Prostate gland (tissue), 2 donors: Measurements from ENCODE around the gene ZFHX2. TPM values are rescaled to one million over a fixed set of nuclear protein-coding genes. Genes with fewer than 3 reads are reported as not detected.

Experiments used
- DNase-seq: peaks from one replicate; pipeline ENCODE4 v3.0.0-alpha.2; 2019; ENCODE audit warnings: low spot score
- H3K27ac ChIP-seq, 2 donors: fragments of 200-600 bp; sonication (generic); 2 replicates each; pipeline ENCODE4 v1.5.1; 2017 to 2019
- H3K27me3 ChIP-seq: fragments of 200-600 bp; sonication (generic); replicated peaks from 2 replicates; pipeline ENCODE4 v1.5.1; 2019; ENCODE audit not compliant: insufficient read depth
- H3K36me3 ChIP-seq, 2 donors: fragments of 200-600 bp; sonication (generic); 1 replicate in 1 of 2; 2 replicates in 1 of 2; pipeline versions ENCODE4 v1.5.1 to v1.8.1; 2017 to 2019
- H3K4me1 ChIP-seq: fragments of 200-600 bp; sonication (generic); replicated peaks from 2 replicates; pipeline ENCODE4 v1.5.1; 2019
- H3K4me3 ChIP-seq, 2 donors: fragments of 200-600 bp; sonication (generic); 2 replicates each; pipeline ENCODE4 v1.5.1; 2017 to 2019
- H3K9me3 ChIP-seq: fragments of 200-600 bp; sonication (generic); 2 replicates; pipeline ENCODE4 v1.5.1; 2017
- CTCF ChIP-seq, 4 experiments: fragments of 200-600 bp in 2 of 4; fragments of 450-650 bp in 2 of 4; sonication (generic) in 2 of 4; IDR thresholded peaks; 1 replicate in 3 of 4; 2 replicates in 1 of 4; pipeline ENCODE4 v1.5.1; 2016 to 2019; ENCODE audit warnings: antibody characterized with exemption in 4 of 4, mild to moderate bottlenecking in 2 of 4, moderate library complexity in 2 of 4
- POLR2A ChIP-seq: fragments of 450-650 bp; IDR thresholded peaks from one replicate; pipeline ENCODE4 v1.6.1; 2016; ENCODE audit warnings: antibody characterized with exemption, mild to moderate bottlenecking
- POLR2AphosphoS5 ChIP-seq: sonication (generic); formaldehyde crosslinking; IDR thresholded peaks from one replicate; pipeline ENCODE4 v1.6.1; 2017; ENCODE audit warnings: antibody characterized with exemption
- WGBS: methylation state at CpG from one replicate; pipeline ENCODE4 v1.1.5; 2018; 5-methylcytosine and 5-hydroxymethylcytosine counted together
- intact Hi-C: fragments of 100-400 bp; cut with DNase I; formaldehyde crosslinking; loops from one replicate; pipeline ENCODE4 v1.14.2; 2022
- total RNA-seq, 2 donors: library from RNA; depleted of rRNA; stranded (reverse); fragments of >200 nt; gene quantifications; one replicate each; pipeline ENCODE4 v1.1.0, GENCODE V29; 2016

Gene ZFHX2
- total RNA-seq, 2 donors from 2014 or later: 2.5 to 3.1 TPM

- no peak for DNase-seq
- no peaks in the 10 kb centered on the region for H3K9me3 ChIP-seq
- TF ChIP-seq POLR2AphosphoS5 (no peak), POLR2A (no peak)
- H3K4me1 ChIP-seq: no peaks in the 10 kb centered on the region
- intact Hi-C loops: no loop called here
- no peak overlapping the region for H3K4me3 ChIP-seq
- no peaks in the 10 kb centered on the region for H3K27me3 ChIP-seq
- no peaks in the 10 kb centered on the region for H3K36me3 ChIP-seq
- H3K27ac ChIP-seq: no peak overlapping the region
- 88% methylated on average over 19 of the region's 20 CpGs for WGBS
Measured at GRCh38 chr14:23521785-23522640, 29.6 kb downstream of the ZFHX2 start.

DNA sequence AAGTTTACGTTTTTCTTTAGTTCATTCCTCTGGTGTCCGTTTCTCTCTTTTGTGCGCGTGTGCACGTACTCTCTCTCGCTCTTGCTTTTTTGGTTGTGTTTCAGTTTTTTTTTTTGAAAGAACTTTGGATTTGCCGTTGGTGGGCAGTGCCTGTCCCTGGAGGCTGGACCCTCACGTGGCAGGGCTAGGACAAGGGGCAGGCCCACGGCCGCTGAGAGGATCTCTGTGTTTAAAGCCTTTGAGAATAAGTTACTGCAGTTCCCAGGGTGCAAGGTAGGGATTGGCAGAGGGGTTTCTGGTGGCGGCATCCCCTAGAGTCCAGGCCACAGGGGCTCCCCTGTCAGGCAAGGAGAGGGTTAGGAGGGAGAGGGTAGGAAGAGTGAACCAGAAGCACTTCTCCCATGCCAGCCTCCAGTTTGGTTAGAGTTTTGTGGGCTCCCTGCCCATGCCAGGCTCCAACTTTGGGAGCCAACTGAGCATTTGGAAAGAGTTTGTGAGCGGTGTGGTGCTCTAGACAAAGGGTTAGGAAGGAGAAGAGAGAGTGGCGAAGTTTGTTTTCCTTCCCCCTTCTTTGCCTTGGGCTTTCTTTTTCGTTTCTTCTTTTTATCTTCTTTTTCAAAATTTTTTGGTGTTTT lies 30.5 kb downstream of the ZFHX2 start:
- no peak for TF ChIP-seq CTCF (IDR thresholded peaks at IDR 0.05)
- TF ChIP-seq POLR2A: no peak
- TF ChIP-seq POLR2AphosphoS5: no peak
- intact Hi-C loops: no loop called here
- no peaks in the 10 kb centered on the region for H3K9me3 ChIP-seq
- no peaks in the 10 kb centered on the region for H3K36me3 ChIP-seq
- H3K4me3 ChIP-seq: no peak overlapping the region
- H3K27me3 ChIP-seq: no peaks in the 10 kb centered on the region
- 83% methylated on average over 14 of the region's 14 CpGs for WGBS
- no peak for DNase-seq
- H3K4me1 ChIP-seq: no peaks in the 10 kb centered on the region
- no peak overlapping the region for H3K27ac ChIP-seq

- TF ChIP-seq CTCF (IDR thresholded peaks at IDR 0.05) (no peak), POLR2A (no peak), POLR2AphosphoS5 (no peak)
Measured at GRCh38 chr14:23518709-23519108, 32.9 kb downstream of the ZFHX2 start.

GRCh38 chr14:23517650-23518326 lies 33.8 kb downstream of the ZFHX2 start:
- Histone ChIP-seq H3K4me1 (no peaks in the 10 kb centered on the region), H3K9me3 (no peaks in the 10 kb centered on the region), H3K27ac (no peak overlapping the region), H3K36me3 (no peaks in the 10 kb centered on the region), H3K27me3 (no peaks in the 10 kb centered on the region), H3K4me3 (no peak overlapping the region)
- 81% methylated on average over 6 of the region's 6 CpGs for WGBS
- TF ChIP-seq POLR2AphosphoS5: no peak
- TF ChIP-seq POLR2A: no peak
- TF ChIP-seq CTCF (IDR thresholded peaks at IDR 0.05): no peak
- intact Hi-C loops: no loop called here
- no peak for DNase-seq

More at GRCh38 chr14:23518709-23519108, 32.9 kb downstream of the ZFHX2 start:
- no peak overlapping the region for H3K27ac ChIP-seq
- no peaks in the 10 kb centered on the region for H3K27me3 ChIP-seq
- no peak for DNase-seq
- intact Hi-C loops: no loop called here
- no peaks in the 10 kb centered on the region for H3K36me3 ChIP-seq
- H3K4me3 ChIP-seq: no peak overlapping the region
- H3K4me1 ChIP-seq: no peaks in the 10 kb centered on the region
- H3K9me3 ChIP-seq: no peaks in the 10 kb centered on the region
- WGBS: 87% methylated on average over 4 of the region's 4 CpGs

DNA sequence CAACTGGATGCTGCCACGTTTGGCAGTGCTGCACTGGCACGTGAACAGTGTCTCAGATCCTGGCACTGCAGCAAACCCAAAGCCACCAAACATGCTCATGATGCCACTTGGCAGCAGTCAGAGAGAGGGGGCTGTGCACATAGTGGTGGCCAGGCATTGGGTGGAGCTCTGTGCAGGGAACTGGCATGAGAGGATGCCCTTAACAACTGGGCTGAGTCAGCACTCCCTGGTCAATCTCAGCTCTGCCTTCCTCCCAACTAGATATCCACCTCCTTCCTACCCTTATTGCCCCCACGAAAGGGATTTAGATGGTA lies 37.0 kb downstream of the ZFHX2 start:
- H3K27me3 ChIP-seq: no peaks in the 10 kb centered on the region
- WGBS: 39% methylated on average over 3 of the region's 3 CpGs
- H3K27ac ChIP-seq: no peak overlapping the region
- H3K4me1 ChIP-seq: no peaks in the 10 kb centered on the region
- TF ChIP-seq POLR2AphosphoS5: peak; percentile 30
- no peak for TF ChIP-seq CTCF (IDR thresholded peaks at IDR 0.05)
- peak; percentile 70 for DNase-seq
- no peak overlapping the region for H3K4me3 ChIP-seq
- H3K36me3 ChIP-seq: no peaks in the 10 kb centered on the region
- no peaks in the 10 kb centered on the region for H3K9me3 ChIP-seq
- intact Hi-C loops: no loop called here
